K562 (cell line): Measurements from ENCODE around the gene TXK.

ENCODE experiments used
- POLR2A ChIP-seq: fragments of 450-650 bp; conservative IDR thresholded peaks from 2 replicates; pipeline ENCODE4 v1.6.1; 2016
- ZNF699 ChIP-seq: fragments of 250-450 bp; sonication (Bioruptor Pico); IDR thresholded peaks from 2 replicates; pipeline ENCODE4 v1.8.0; 2021; ENCODE audit warnings: mild to moderate bottlenecking, moderate library complexity; ENCODE audit not compliant: insufficient replicate concordance

DNA sequence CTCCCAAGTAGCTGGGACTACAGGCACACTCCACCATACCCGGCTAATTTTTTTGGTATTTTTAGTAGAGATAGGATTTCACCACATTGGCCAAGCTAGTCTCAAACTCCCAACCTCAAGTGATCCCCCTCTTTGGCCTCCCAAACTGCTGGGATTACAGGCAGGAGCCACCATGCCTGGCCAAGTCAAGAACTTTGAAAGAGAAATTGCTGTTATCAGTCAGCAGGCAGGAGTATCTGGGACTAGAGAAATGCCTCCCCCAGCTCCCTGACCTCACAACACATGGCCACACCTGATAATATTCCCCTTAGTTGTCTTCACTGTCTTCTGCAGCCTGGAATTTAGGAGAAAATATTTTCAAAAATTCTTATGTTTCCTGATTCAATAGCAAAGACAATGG, 7.4 kb downstream of the TXK start:
- TF ChIP-seq POLR2A (no peak), ZNF699 (CRISPR knock-in tag) (no peak)
